OCI-M2 (cell line): Measurements from ENCODE around the gene RASAL2.
"Not testable (repeated sequence)": the region's sequence is repeated elsewhere in the genome, so short reads cannot be mapped to it uniquely, and the experiment has no call there.

Experiments used
- DNase-seq: peaks from one replicate; lab custom pipeline; 2025; ENCODE audit not compliant: unreplicated experiment; lab: John Stamatoyannopoulos, UW

RASAL2 gene

GRCh38 chr1:178066908-178067614, 26.8 kb upstream of the RASAL2 start:
- no peak for DNase-seq

DNA sequence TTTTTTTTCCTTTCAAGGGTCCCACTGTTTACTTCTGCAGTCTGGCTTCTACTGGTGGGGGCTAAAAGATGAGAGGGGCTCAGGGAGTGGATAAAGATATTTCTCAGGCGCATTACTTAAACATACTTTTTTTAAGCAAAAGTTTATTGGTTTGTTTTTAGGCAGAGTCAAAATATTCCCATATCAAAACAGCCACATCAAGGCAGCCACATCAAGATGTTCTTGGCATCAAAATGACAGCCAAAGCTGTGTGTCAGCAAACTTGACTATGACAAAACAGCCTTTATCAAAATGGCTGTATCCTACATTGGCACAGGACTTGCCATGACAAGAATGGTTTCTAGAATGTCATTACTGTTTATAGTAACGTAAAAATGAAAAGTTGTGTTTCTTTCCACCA, 22.1 kb upstream of the RASAL2 start:
- DNase-seq = no peak

- DNase-seq = no peak
Observed at GRCh38 chr1:178072326-178072725, 21.6 kb upstream of the RASAL2 start.

DNA sequence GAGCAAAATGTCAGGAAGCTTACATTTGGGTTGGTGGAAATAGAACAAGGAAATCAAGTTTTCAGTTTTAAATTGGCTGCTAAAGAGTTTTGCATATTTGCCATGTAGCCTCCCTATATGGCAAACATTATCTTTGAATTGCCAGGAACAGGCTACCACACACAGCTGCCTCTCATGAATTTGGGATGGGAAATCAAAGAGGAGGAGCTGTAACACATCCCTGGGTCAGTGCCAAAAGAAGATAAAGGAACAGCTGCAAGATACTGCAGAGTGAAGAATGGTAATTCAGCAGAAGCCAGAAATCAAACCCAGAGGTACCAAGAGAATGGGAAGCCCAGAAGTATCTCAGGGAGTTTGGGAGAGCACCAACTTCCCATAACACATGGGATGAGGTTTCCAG, 18.6 kb upstream of the RASAL2 start:
- DNase-seq = no peak

- no peak for DNase-seq
Observed at GRCh38 chr1:178076607-178077006, 17.3 kb upstream of the RASAL2 start.

- DNase-seq = no peak
Observed at GRCh38 chr1:178077917-178078316, 16.0 kb upstream of the RASAL2 start.

- no peak for DNase-seq
Observed at GRCh38 chr1:178086294-178086693, 7.6 kb upstream of the RASAL2 start.

- DNase-seq = no peak
Observed at GRCh38 chr1:178086766-178087165, 7.1 kb upstream of the RASAL2 start.

- no peak for DNase-seq
Observed at GRCh38 chr1:178088651-178089050, 5.3 kb upstream of the RASAL2 start.

GRCh38 chr1:178091454-178091853, 2.5 kb upstream of the RASAL2 start:
- not testable (repeated sequence) for DNase-seq

DNA sequence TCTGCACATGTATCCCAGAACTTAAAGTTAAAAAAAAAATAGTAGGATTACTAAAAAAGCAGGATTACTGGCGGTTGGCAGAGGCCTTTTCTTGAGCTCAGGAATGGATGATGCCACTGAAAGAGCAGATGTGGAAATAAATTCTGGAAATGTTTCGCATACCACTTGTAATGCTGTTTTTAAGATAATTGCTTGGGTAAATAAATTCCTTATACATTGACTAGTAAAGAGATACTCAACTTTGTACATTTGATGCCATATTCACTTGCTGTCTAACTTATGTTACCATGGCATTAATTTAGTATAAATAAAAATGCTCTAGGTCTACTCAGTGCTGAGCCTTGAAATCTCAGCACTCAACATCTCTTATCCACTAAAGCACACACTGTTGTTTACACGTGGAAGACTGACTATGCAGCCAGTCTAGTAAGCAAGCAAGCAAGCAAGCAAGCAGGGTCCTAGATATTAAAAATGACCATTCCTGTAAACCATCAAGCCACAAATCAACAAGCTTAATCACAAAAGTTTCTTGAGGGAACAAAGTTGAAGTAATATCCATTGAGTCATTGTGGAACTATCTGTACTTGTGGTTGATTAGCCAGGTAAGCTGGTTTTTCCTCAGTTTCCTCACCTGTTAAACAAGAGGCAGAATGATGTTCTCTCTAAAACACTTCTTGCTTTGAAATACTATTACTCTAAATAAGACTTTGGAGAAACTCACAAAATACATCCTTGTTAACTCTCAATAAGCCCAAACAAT, 1.7 kb upstream of the RASAL2 start:
- DNase-seq = no peak

GRCh38 chr1:178092878-178093493, 918 bp upstream of the RASAL2 start:
- DNase-seq = no peak

DNA sequence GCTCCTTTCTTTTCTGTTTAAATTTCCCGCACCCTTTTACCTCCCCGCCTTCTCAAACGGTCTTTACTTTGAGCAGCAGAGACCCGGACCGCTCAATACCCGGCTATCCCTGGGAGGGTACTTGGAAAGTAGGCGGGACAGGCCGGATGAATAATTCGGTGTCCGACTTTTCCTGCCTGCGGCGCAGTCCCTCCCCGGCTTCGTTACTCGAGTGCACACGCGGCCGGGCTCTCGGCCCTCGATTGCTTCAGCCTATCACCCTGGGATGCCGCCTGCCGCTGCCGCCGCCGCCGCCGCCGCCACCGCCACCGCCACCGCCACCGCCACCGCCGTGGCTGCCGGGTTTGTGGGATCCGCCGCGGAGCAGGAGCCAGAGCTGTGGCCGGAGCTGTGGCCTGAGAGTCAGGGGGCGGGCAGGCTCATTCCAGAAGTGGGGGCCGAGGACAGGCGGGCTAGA, 382 bp upstream of the RASAL2 start:
- DNase-seq = no peak

DNA sequence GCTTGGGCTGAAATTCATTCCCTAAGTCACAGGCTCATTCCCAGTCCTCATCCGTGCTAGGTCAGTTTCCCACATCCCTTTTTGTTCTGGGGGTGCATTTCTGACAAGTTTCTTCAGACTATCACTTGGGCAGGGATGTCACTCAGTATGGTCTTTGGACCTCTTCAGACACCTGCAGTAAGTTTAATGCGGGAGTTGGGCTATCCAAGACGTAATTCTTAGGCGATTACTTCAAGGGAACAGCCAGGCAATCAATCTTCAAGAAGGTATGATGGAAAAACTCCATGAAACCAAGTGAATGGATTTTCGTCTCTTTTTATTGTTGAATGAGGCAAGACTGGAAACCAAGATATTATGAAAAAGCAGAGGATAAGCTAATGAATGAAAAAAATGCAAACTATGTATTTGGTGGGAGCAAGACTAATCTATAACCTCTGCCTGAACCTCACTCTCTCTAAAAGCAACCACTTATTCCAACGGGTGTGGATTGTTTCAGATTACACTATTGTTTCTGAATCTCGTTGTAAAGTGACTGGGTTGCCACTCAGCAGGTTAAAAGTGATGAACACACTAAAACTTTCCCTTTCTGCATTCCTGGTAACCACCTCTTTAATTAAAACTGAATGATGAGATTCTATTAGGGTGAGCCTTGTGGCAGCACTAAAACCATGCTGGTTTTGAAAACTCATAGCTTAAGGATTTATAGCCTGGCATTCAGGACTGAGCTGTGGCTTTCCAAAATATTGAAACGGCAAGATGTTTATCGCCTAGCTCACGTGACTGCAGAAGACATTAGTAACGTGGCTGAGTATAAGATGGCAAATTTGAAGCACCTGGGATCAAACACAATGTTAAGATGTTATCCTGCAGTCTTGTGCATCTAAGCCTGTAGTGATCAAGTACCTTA, 1.1 kb downstream of the RASAL2 start:
- DNase-seq = no peak

- no peak for DNase-seq
Observed at GRCh38 chr1:178096421-178096820, 2.5 kb downstream of the RASAL2 start.

GRCh38 chr1:178098262-178098661, 4.4 kb downstream of the RASAL2 start:
- DNase-seq = no peak

DNA sequence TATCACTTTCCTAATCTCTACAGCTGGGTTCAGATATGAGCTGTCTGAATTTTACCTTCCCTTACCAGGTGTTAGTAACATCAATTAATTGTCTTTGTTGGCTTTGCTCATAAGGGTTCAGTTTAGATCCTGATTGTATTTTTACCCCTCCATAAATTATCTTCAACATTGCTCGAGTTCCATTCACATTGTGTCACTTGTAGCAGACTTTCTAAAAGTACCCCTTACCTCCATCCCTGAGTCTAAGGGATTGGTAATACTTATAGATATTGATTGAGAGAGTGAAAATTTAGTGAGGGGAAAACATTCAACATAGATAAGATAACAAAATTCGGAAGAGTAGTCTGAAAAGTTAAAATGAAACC, 7.3 kb downstream of the RASAL2 start:
- no peak for DNase-seq

DNA sequence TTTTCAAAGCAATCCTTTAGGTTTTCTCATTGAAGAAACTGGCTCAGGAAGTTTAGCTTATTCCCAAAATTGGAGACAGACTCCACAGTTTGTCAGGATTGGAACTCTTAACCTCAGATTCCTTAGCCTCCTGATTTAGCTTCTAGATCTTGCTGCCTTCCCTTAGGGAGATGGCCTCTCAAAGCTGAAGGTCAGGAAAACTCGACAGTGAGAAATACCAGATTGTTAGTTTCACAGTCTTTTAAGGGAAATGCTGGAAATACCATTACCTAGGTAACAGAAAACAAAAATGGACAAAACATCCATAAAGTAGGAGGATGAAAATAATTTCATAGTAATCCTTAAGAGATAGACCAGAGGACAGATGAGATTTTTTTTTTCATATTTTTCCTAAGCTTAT, 7.8 kb downstream of the RASAL2 start:
- no peak for DNase-seq

DNA sequence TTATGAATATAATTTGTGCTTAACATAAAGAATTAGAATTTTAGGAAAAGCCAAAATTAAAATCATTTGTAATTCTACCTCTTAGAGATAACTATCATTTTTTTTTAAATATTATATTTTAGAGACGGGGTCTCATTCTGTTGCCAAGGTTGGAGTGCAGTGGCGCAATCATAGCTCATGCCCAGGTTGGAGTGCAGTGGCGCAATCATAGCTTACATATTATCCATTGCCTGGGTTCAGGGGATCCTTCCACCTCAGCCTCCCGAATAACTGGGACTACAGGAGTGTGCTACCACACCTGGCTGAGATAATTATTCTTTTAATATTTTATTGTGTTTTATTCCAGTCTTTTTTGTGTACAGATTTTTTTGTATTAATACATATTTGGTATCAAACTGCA, 8.3 kb downstream of the RASAL2 start:
- DNase-seq = no peak

DNA sequence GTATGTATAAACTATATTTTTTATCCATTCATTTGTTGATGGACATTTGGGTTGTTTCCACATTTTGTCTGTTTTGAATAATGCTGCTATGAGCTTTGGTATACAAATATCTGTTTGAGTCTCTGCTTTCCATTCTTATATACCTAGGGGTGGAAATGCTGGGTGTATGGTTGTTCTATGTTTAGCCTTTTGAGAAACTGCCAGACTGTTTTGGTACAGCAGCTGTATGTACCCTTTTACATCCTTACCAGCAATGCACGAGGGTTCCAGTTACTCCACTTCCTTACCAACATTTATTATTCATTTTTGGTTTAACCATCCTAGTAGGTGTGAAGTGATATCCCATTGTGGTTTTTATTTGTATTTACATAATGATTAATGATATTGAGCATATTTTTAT, 13.9 kb downstream of the RASAL2 start:
- no peak for DNase-seq
